HepG2 (cell line): ENCODE measurements around the gene RGMA. TPM values are rescaled to one million over a fixed set of nuclear protein-coding genes. Genes with fewer than 3 reads are reported as not detected.

Experiments used
- ATAC-seq: fragments of 200-7000 bp; cut with Tn5 transposase; 3 replicates; pipeline ENCODE4 v1.9.1; 2020; ENCODE audit warnings: mild to moderate bottlenecking, moderate library complexity
- BruUV-seq: library from RNA; stranded (reverse); fragments of 400-500 nt; replicated peaks from 2 replicates; lab custom pipeline; 2021; lab: Mats Ljungman, UMichigan
- CTCF ChIA-PET: fragments of 300-600 bp; formaldehyde crosslinking; extraction: SDS; loops from one replicate; lab custom pipeline; 2021; ENCODE audit warnings: low total read pairs, inconsistent platforms, low intra/inter-chr PET ratio; lab: Yijun Ruan, JAX
- POLR2A ChIA-PET: fragments of 350-600 bp; sonication (Branson Sonifier 250); formaldehyde crosslinking; loops from one replicate; lab custom pipeline; 2020; ENCODE audit warnings: antibody characterized with exemption, inconsistent platforms; lab: Yijun Ruan, JAX
- DNase-seq: peaks from one replicate; pipeline ENCODE4 v3.0.0-alpha.2; 2015; ENCODE audit warnings: low spot score
- FAIRE-seq: peaks from 3 replicates; lab custom pipeline; 2011; peaks lifted over from hg19 to GRCh38; lab: Jason Lieb, UNC
- H2AFZ ChIP-seq: one replicate; pipeline ENCODE4 v1.6.1; 2011; ENCODE audit warnings: low read length, inconsistent platforms
- H3K27ac ChIP-seq: fragments of 300-600 bp; 3 replicates; pipeline ENCODE4 v1.8.0; 2011; ENCODE audit warnings: mixed run types, mild to moderate bottlenecking, mixed read lengths, low read length, inconsistent platforms; ENCODE audit not compliant: insufficient read depth; ENCODE audit errors: extremely low read length
- H3K27me3 ChIP-seq, 2 experiments: fragments of 200-600 bp in 1 of 2; 2 replicates in 1 of 2; 3 replicates in 1 of 2; pipeline versions ENCODE4 v1.6.0 to v1.8.0; 2011; ENCODE audit warnings: low read length in 2 of 2, mild to moderate bottlenecking in 2 of 2, moderate library complexity in 2 of 2, inconsistent platforms in 1 of 2; ENCODE audit not compliant: insufficient read depth in 2 of 2, control insufficient read depth in 1 of 2
- H3K36me3 ChIP-seq, 2 experiments: fragments of 200-600 bp in 1 of 2; replicated peaks in 1 of 2; 2 replicates in 1 of 2; 3 replicates in 1 of 2; pipeline versions ENCODE4 v1.5.1 to v1.8.0; 2011; ENCODE audit warnings: low read length in 2 of 2, inconsistent platforms in 1 of 2; ENCODE audit not compliant: insufficient read depth in 2 of 2, control insufficient read depth in 1 of 2
- H3K4me1 ChIP-seq: 2 replicates; pipeline ENCODE4 v1.5.1; 2012; ENCODE audit warnings: low read length, inconsistent platforms; ENCODE audit not compliant: insufficient read depth
- H3K4me2 ChIP-seq: 2 replicates; pipeline ENCODE4 v1.6.0; 2011; ENCODE audit warnings: low read depth, low read length, inconsistent platforms
- H3K4me3 ChIP-seq, 3 experiments: fragments of 200-600 bp in 1 of 3; sonication (generic), shearing (Covaris generic) in 1 of 3; replicated peaks in 1 of 3; 2 replicates each; pipeline ENCODE4 v1.5.1; 2011 to 2016; ENCODE audit warnings: low read length in 3 of 3, inconsistent platforms in 2 of 3, low read depth in 2 of 3, mild to moderate bottlenecking in 2 of 3, control low read depth in 1 of 3, mixed read lengths in 1 of 3; ENCODE audit not compliant: insufficient read depth in 1 of 3
- H3K79me2 ChIP-seq: one replicate; pipeline ENCODE4 v1.6.1; 2011; ENCODE audit warnings: low read length, inconsistent platforms; ENCODE audit not compliant: insufficient read depth
- H3K9ac ChIP-seq: 2 replicates; pipeline ENCODE4 v1.6.0; 2011; ENCODE audit warnings: mild to moderate bottlenecking, low read depth, low read length, inconsistent platforms; ENCODE audit not compliant: insufficient read depth
- H3K9me3 ChIP-seq: 2 replicates; pipeline ENCODE4 v1.5.1; 2012; ENCODE audit warnings: mild to moderate bottlenecking, low read length
- H4K20me1 ChIP-seq: 2 replicates; pipeline ENCODE4 v1.6.0; 2011; ENCODE audit warnings: inconsistent platforms, mild to moderate bottlenecking, low read length, moderate library complexity; ENCODE audit not compliant: insufficient read depth
- AHR ChIP-seq: IDR thresholded peaks from 2 replicates; pipeline ENCODE4 v1.6.1; 2018; ENCODE audit warnings: missing genetic modification reagents, missing compliant biosample characterization
- BORCS8-MEF2B ChIP-seq: sonication (generic); formaldehyde crosslinking; IDR thresholded peaks from 2 replicates; pipeline ENCODE4 v1.8.0; 2022; ENCODE audit warnings: mild to moderate bottlenecking, missing genetic modification reagents
- MBNL3 ChIP-seq: fragments of 250-450 bp; sonication (Bioruptor Pico); conservative IDR thresholded peaks from 2 replicates; pipeline ENCODE4 v1.8.0; 2022; ENCODE audit warnings: mild to moderate bottlenecking, inconsistent platforms
- NFE2 ChIP-seq: sonication (generic); formaldehyde crosslinking; IDR thresholded peaks from 2 replicates; pipeline ENCODE4 v1.4.0; 2020; ENCODE audit warnings: missing genetic modification reagents
- PRPF4 ChIP-seq: fragments of 200-400 bp; formaldehyde crosslinking; IDR thresholded peaks from 2 replicates; pipeline ENCODE4 v1.6.1; 2016; ENCODE audit warnings: low read length, low read depth; ENCODE audit not compliant: poor library complexity, severe bottlenecking
- SMAD1 ChIP-seq: sonication (generic); formaldehyde crosslinking; IDR thresholded peaks from 2 replicates; pipeline ENCODE4 v1.4.0; 2020; ENCODE audit warnings: missing genetic modification reagents, low read depth, mild to moderate bottlenecking, borderline replicate concordance
- ZBTB42 ChIP-seq: sonication (generic); formaldehyde crosslinking; IDR thresholded peaks from 2 replicates; pipeline ENCODE4 v1.5.0; 2020; ENCODE audit warnings: mild to moderate bottlenecking, missing genetic modification reagents
- ZEB1 ChIP-seq: IDR thresholded peaks from 2 replicates; pipeline ENCODE4 v1.6.1; 2012; ENCODE audit warnings: mild to moderate bottlenecking, low read depth, inconsistent platforms; ENCODE audit not compliant: insufficient replicate concordance
- ZKSCAN5 ChIP-seq: sonication (generic); formaldehyde crosslinking; IDR thresholded peaks from 2 replicates; pipeline ENCODE4 v1.5.1; 2020; ENCODE audit warnings: mild to moderate bottlenecking, missing genetic modification reagents
- ZNF383 ChIP-seq: sonication (generic); formaldehyde crosslinking; IDR thresholded peaks from 2 replicates; pipeline ENCODE4 v1.4.0; 2020; ENCODE audit warnings: missing genetic modification reagents, mild to moderate bottlenecking, borderline replicate concordance
- ZNF7 ChIP-seq: IDR thresholded peaks from 2 replicates; pipeline ENCODE4 v1.6.1; 2016; ENCODE audit warnings: missing biosample characterization, missing genetic modification reagents
- ZNF747 ChIP-seq: sonication (generic); formaldehyde crosslinking; IDR thresholded peaks from 2 replicates; pipeline ENCODE4 v1.8.1; 2023; ENCODE audit warnings: missing genetic modification reagents, mild to moderate bottlenecking, borderline replicate concordance
- ZNF782 ChIP-seq: sonication (generic); formaldehyde crosslinking; IDR thresholded peaks from 2 replicates; pipeline ENCODE4 v1.4.0; 2020; ENCODE audit warnings: missing genetic modification reagents, mild to moderate bottlenecking, borderline replicate concordance
- ZSCAN30 ChIP-seq: sonication (generic); formaldehyde crosslinking; IDR thresholded peaks from 2 replicates; pipeline ENCODE4 v1.5.0; 2020; ENCODE audit warnings: mild to moderate bottlenecking, missing genetic modification reagents
- WGBS: methylation state at CpG from one replicate; pipeline ENCODE4 v1.1.6; 2017; ENCODE audit warnings: low lambda C conversion rate; 5-methylcytosine and 5-hydroxymethylcytosine counted together
- in situ Hi-C: cut with HindIII; loops from 2 replicates; pipeline ENCODE4 v1.10.0; 2017; ENCODE audit warnings: low pct_unique_long_range_greater_than_20kb; ENCODE audit not compliant: extremely low pct_ligation_motif_present
- intact Hi-C: fragments of 100-400 bp; cut with micrococcal nuclease; formaldehyde crosslinking; loops from one replicate; pipeline ENCODE4 v1.10.0; 2022; ENCODE audit not compliant: unreplicated experiment
- polyA plus RNA-seq, 8 experiments: library from polyadenylated mRNA; depleted of rRNA in 3 of 8; stranded (reverse) in 7 of 8; unstranded in 1 of 8; fragments of >200 nt; fragmentation: Illumina TruSeq in 4 of 8; extraction: Trizol in 4 of 8; gene quantifications; 2 replicates each; pipeline versions ENCODE4 v1.2.1 to v1.2.3, GENCODE V29; 2011 to 2016; ENCODE audit warnings: low read depth in 4 of 8, missing spikeins in 1 of 8, mixed read lengths in 1 of 8; ENCODE audit not compliant: insufficient read depth in 1 of 8
- total RNA-seq, 5 experiments: library from RNA; depleted of rRNA; stranded (reverse); fragments of >200 nt; fragmentation: Illumina TruSeq; extraction: Trizol; gene quantifications; 2 replicates each; pipeline ENCODE4 v1.2.3, GENCODE V29; 2016; ENCODE audit warnings: low read depth in 1 of 5
- TF ChIP-seq, protein P1 (sequence below): sonication (generic); formaldehyde crosslinking; IDR thresholded peaks from one replicate; pipeline ENCODE4 v1.5.1; 2020; ENCODE audit warnings: mild to moderate bottlenecking, missing genetic modification reagents; ENCODE audit errors: not compliant biosample characterization

RGMA gene
- total and polyA plus RNA-seq, 2 of the 13 experiments (the other 11 are each of a cell fraction or from before 2014, with no cell fraction given) = not detected

- intact Hi-C loops (loop anchor here (5.0 kb wide), 1 partner anchor 1065 kb away; no protein-coding TSS in a partner anchor), in situ Hi-C loops (no loop called here)
- no peaks in the 10 kb centered on the region for H4K20me1 ChIP-seq
- H3K79me2 ChIP-seq = no peaks in the 10 kb centered on the region
- H3K9me3 ChIP-seq = no peaks in the 10 kb centered on the region
- H3K9ac ChIP-seq = no peak overlapping the region
- H3K4me2 ChIP-seq = no peak overlapping the region
- no peaks in the 10 kb centered on the region for H3K4me1 ChIP-seq
- H3K27me3 ChIP-seq = no peaks in the 10 kb centered on the region; a peak in 2 of 5 replicates
- DNase-seq (no peak), ATAC-seq (no peak), FAIRE-seq (no peak)
- no TSS peak for BruUV-seq
- no peaks in the 10 kb centered on the region for H3K36me3 ChIP-seq
- no peak overlapping the region for H3K27ac ChIP-seq
- ChIA-PET CTCF (no interaction called here), POLR2A (no interaction called here)
- H2AFZ ChIP-seq = no peak overlapping the region
- H3K4me3 ChIP-seq = no peak overlapping the region
- 58% methylated on average over 6 of the region's 7 CpGs for WGBS
- TF ChIP-seq BORCS8-MEF2B (CRISPR knock-in tag) (no peak), PRPF4 (no peak), ZNF7 (no peak), ZKSCAN5 (CRISPR knock-in tag) (no peak), SMAD1 (CRISPR knock-in tag) (no peak), ZNF782 (CRISPR knock-in tag) (no peak), ZNF747 (no peak), ZSCAN30 (CRISPR knock-in tag) (no peak), ZEB1 (no peak), ZNF383 (no peak), AHR (no peak), ZBTB42 (CRISPR knock-in tag) (no peak), NFE2 (CRISPR knock-in tag) (no peak), MBNL3 (CRISPR knock-in tag) (no peak)
- TF ChIP-seq, protein P1, sequence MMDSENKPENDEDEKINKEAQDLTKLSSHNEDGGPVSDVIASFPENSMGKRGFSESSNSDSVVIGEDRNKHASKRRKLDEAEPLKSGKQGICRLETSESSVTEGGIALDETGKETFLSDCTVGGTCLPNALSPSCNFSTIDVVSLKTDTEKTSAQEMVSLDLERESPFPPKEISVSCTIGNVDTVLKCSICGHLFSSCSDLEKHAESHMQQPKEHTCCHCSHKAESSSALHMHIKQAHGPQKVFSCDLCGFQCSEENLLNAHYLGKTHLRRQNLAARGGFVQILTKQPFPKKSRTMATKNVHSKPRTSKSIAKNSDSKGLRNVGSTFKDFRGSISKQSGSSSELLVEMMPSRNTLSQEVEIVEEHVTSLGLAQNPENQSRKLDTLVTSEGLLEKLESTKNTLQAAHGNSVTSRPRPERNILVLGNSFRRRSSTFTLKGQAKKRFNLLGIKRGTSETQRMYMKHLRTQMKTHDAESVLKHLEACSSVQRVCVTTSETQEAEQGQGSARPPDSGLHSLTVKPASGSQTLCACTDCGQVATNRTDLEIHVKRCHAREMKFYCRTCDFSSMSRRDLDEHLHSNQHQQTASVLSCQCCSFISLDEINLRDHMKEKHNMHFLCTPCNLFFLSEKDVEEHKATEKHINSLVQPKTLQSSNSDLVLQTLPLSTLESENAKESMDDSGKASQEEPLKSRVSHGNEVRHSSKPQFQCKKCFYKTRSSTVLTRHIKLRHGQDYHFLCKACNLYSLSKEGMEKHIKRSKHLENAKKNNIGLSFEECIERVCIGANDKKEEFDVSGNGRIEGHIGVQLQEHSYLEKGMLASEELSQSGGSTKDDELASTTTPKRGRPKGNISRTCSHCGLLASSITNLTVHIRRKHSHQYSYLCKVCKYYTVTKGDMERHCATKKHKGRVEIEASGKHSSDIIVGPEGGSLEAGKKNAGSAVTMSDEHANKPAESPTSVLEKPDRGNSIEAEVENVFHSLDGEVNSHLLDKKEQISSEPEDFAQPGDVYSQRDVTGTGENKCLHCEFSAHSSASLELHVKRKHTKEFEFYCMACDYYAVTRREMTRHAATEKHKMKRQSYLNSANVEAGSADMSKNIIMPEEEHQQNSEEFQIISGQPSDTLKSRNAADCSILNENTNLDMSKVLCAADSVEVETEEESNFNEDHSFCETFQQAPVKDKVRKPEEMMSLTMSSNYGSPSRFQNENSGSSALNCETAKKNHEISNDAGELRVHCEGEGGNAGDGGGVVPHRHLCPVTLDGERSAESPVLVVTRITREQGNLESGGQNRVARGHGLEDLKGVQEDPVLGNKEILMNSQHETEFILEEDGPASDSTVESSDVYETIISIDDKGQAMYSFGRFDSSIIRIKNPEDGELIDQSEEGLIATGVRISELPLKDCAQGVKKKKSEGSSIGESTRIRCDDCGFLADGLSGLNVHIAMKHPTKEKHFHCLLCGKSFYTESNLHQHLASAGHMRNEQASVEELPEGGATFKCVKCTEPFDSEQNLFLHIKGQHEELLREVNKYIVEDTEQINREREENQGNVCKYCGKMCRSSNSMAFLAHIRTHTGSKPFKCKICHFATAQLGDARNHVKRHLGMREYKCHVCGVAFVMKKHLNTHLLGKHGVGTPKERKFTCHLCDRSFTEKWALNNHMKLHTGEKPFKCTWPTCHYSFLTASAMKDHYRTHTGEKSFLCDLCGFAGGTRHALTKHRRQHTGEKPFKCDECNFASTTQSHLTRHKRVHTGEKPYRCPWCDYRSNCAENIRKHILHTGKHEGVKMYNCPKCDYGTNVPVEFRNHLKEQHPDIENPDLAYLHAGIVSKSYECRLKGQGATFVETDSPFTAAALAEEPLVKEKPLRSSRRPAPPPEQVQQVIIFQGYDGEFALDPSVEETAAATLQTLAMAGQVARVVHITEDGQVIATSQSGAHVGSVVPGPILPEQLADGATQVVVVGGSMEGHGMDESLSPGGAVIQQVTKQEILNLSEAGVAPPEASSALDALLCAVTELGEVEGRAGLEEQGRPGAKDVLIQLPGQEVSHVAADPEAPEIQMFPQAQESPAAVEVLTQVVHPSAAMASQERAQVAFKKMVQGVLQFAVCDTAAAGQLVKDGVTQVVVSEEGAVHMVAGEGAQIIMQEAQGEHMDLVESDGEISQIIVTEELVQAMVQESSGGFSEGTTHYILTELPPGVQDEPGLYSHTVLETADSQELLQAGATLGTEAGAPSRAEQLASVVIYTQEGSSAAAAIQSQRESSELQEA (CRISPR knock-in tag) = no peak
Measured at GRCh38 chr15:93102211-93102610, 13.2 kb upstream of the RGMA start.
